ENCODE measurements around the gene ANKRD62.

- TF ChIP-seq CTCF (IDR thresholded peaks at IDR 0.05): no peak
- no peak for TF ChIP-seq POLR2A (IDR thresholded peaks at IDR 0.05)
Measured at GRCh38 chr18:12099160-12099559, 5.5 kb downstream of the ANKRD62 start.
